Heart right ventricle (tissue), 16 donors: ENCODE results near the gene SMARCD2. TPM values are rescaled to one million over a fixed set of nuclear protein-coding genes. Genes with fewer than 3 reads are reported as not detected.

Experiments used
- ATAC-seq, 8 donors: fragments of 200-7000 bp; cut with Tn5 transposase; one replicate each; pipeline ENCODE4 v1.9.1; 2020; ENCODE audit warnings: mild to moderate bottlenecking in 8 of 8, moderate library complexity in 8 of 8, moderate number of reproducible peaks in 1 of 8
- DNase-seq, 2 donors: peaks; one replicate each; pipeline ENCODE4 v3.0.0-alpha.2; 2020
- H3K27ac ChIP-seq, 10 donors: fragments of 200-600 bp; sonication (generic) in 2 of 10; one replicate each; pipeline versions ENCODE4 v1.5.0 to v1.8.0; 2020 to 2022; ENCODE audit warnings: mild to moderate bottlenecking in 3 of 10
- H3K27me3 ChIP-seq, 7 donors: fragments of 200-600 bp; one replicate each; pipeline ENCODE4 v1.8.0; 2021 to 2022; ENCODE audit warnings: mild to moderate bottlenecking in 2 of 7
- H3K36me3 ChIP-seq, 9 donors: fragments of 200-600 bp; sonication (generic) in 1 of 9; one replicate each; pipeline versions ENCODE4 v1.5.0 to v1.8.0; 2020 to 2022; ENCODE audit warnings: mild to moderate bottlenecking in 2 of 9
- H3K4me1 ChIP-seq, 9 donors: fragments of 200-600 bp; sonication (generic) in 1 of 9; one replicate each; pipeline versions ENCODE4 v1.5.0 to v1.8.0; 2020 to 2022; ENCODE audit warnings: mild to moderate bottlenecking in 4 of 9
- H3K4me3 ChIP-seq, 10 donors: fragments of 200-600 bp; sonication (generic) in 2 of 10; one replicate each; pipeline versions ENCODE4 v1.5.0 to v1.8.0; 2020 to 2022; ENCODE audit warnings: mild to moderate bottlenecking in 7 of 10, moderate library complexity in 2 of 10
- H3K9me3 ChIP-seq, 11 donors: fragments of 200-600 bp in 10 of 11; sonication (generic) in 2 of 11; one replicate each; pipeline versions ENCODE4 v1.5.0 to v1.8.0; 2013 to 2022; ENCODE audit warnings: mild to moderate bottlenecking in 2 of 11, control low read depth in 1 of 11, moderate library complexity in 1 of 11
- WGBS, 2 donors: extraction: QIAGEN DNeasy Blood & Tissue Kit; methylation state at CpG; one replicate each; pipeline ENCODE4 v1.1.7; 2013; ENCODE audit warnings: inconsistent platforms in 1 of 2; 5-methylcytosine and 5-hydroxymethylcytosine counted together
- intact Hi-C, 10 donors: fragments of 100-400 bp; cut with DNase I; formaldehyde crosslinking; loops; one replicate each; pipeline versions ENCODE4 v1.11.1 to v1.14.2; 2022
- polyA plus RNA-seq, 2 donors: library from polyadenylated mRNA; stranded (reverse); fragments of 200-250 nt; gene quantifications; one replicate each; pipeline ENCODE4 v1.2.3, GENCODE V29; 2013
- total RNA-seq, 10 donors: library from RNA; stranded (reverse); fragmentation: NEBNext Ultra II Directional in 3 of 10; extraction: Animal tissue kit (Norgen Biotek cat#: 25700) in 3 of 10; gene quantifications; one replicate each; pipeline versions ENCODE4 v1.2.1 to v1.2.4, GENCODE V29; 2021 to 2023
- TF ChIP-seq, protein P1 (sequence below), 9 donors: fragments of 200-600 bp; sonication (generic) in 2 of 9; IDR thresholded peaks; one replicate each; pipeline versions ENCODE4 v1.5.0 to v1.8.0; 2021 to 2022; ENCODE audit warnings: antibody characterized with exemption in 9 of 9, mild to moderate bottlenecking in 5 of 9, moderate library complexity in 1 of 9
- donor health status: Arrhythmogenic right ventricular cardiomyopathy.
- donor health status: ischemic (EF 13 %, LVEDD 7.1; RV severe dilation, severe dysfunction).
- donor health status: healthy with polysubstance abuse.
- donor health status: DM: no; HTN: yes; CAD: no.
- donor health status: DM: no; HTN: no; CAD: no.
- donor health status: ischemic (EF 25% LVEDD 6.9; RV normal size, moderate dysfunction).
- donor health status: ischemic (EF 25% LVEDD 5.7; RV mildly dilated, moderate dysfunction).
- donor health status: healthy.
- donor health status: DM: yes; HTN: yes; CAD: no.
- donor health status: Ischemic cardiomyopathy.
- donor health status: ischemic (EF 35%, LVEDD 5.7; RV mildly dilated, moderate dysfunction).
- donor health status: nonischemic (EF 11% LVEDD 7.7; RV severe dilation, severe dysfunction).
- donor health status: DM: yes; HTN: yes; CAD: no.
- donor health status: PGD.
- donor health status: ischemic (EF 29% LVEDD 5.4; RV normal size, mild dysfunction).
- donor health status: nonischemic (EF 23%, LVEDD 6.1; RV moderate dilation, normal function).

Gene SMARCD2
- total and polyA plus RNA-seq, 12 donors, result 11.6 to 35.7 (median 18.4) TPM

DNA sequence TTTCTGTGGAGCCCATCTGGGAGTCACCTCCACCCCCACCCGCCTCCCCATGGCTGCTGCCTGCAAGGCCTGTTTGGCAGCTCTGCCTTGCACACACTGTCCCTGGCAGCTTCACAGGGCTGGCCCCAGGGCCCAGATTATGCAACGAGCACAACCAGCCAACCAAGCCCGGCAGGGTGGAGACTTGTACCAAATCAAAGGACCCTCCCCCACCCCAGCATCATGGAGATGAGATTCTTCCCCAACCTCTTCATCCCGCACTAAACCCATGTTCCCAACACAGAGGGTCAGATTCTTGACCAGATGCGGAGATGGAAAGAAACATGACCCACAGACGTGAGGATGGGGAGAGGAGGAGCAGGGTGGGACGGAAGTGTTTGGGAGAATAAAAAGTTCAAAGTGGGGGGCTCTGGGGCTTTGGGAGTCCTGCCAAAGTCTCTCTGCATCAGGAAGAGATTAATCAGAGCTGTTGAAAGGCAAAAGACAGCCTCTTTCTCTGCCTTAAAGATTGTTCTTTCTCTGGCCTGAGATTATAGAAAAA lies 3.8 kb downstream of the SMARCD2 start:
- Histone ChIP-seq H3K9me3 (no peaks in the 10 kb centered on the region), H3K36me3 (peaks cover 0 to 42% (median 16%) of the 10 kb centered on the region in 9 donors), H3K4me1 (peaks cover 33 to 64% (median 49%) of the 10 kb centered on the region in 9 donors), H3K27me3 (no peaks in the 10 kb centered on the region), H3K4me3 (peak overlapping the region in 2 of 10 donors; percentile 24), H3K27ac (peak overlapping the region; percentile 74 to 98 (median 88))
- DNase-seq (peak; percentile 85 to 90), ATAC-seq (peak; percentile 24 to 73 (median 50))
- intact Hi-C loops, result loop anchor here in 1 of 10 donors (10.0 kb wide), 1 partner anchor 144 kb away; no protein-coding TSS in a partner anchor
- 37 to 41% methylated on average over 7 of the region's 7 CpGs for WGBS, 2 donors
- TF ChIP-seq, protein P1, sequence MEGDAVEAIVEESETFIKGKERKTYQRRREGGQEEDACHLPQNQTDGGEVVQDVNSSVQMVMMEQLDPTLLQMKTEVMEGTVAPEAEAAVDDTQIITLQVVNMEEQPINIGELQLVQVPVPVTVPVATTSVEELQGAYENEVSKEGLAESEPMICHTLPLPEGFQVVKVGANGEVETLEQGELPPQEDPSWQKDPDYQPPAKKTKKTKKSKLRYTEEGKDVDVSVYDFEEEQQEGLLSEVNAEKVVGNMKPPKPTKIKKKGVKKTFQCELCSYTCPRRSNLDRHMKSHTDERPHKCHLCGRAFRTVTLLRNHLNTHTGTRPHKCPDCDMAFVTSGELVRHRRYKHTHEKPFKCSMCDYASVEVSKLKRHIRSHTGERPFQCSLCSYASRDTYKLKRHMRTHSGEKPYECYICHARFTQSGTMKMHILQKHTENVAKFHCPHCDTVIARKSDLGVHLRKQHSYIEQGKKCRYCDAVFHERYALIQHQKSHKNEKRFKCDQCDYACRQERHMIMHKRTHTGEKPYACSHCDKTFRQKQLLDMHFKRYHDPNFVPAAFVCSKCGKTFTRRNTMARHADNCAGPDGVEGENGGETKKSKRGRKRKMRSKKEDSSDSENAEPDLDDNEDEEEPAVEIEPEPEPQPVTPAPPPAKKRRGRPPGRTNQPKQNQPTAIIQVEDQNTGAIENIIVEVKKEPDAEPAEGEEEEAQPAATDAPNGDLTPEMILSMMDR (IDR thresholded peaks at IDR 0.05), result no peak

DNA sequence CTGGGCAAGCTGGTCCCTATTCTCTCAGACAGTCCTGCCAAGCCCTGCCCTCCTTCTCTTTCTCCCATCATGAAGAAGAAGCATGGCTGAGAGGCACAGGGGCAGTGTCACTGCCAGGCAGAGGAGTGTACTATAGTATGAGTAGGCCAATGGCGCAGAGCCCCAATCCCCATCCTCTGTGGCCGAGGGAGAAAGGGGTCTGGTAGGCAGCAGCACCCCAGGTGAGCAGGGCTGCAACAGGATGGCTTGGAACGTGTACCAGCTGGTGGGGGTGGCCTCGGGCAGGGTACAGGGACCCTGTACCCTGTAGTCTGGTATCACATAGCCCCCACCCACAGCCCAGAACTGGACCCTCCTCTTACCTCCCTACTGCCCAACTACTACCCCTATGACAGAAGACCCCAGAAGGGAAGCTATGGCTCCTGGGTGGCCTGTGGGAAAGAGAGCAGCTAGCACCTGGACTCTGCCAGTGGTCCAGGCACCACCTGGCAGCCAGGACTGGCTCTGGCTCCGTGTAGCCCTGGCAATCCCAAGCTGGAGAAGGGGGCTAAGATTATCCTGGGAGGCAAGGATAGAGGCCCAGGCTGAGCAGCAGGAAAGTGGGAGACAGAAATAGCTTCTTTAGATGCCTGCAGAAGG lies 4.4 kb downstream of the SMARCD2 start:
- intact Hi-C loops, result loop anchor here in 1 of 10 donors (10.0 kb wide), 1 partner anchor 143 kb away; no protein-coding TSS in a partner anchor

DNA sequence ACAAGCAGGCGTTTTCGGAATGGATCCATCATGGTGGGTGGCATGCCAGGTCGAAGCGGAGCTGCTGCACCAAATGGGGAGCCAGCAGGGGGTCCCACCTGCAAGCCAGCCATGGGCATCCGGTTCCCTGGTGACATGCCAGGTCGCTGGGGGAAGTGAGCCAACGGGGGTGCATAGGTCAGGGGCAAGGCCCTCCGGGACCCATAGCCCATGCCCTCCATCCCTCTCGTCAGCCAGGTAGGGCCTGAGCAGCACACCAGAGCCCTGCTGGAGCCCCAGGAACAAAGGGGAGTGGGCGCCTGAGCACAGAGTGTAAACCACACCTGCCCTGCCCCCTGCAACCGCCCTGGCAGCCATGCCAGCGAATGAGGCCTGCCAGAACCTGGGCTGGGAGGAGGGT lies 5.0 kb downstream of the SMARCD2 start:
- DNase-seq (no peak), ATAC-seq (no peak)
- H3K4me3 ChIP-seq, result no peak overlapping the region
- peak overlapping the region; percentile 74 to 98 (median 88) for H3K27ac ChIP-seq
- intact Hi-C loops, result loop anchor here in 1 of 10 donors (10.0 kb wide), 1 partner anchor 143 kb away; no protein-coding TSS in a partner anchor
- no peaks in the 10 kb centered on the region for H3K9me3 ChIP-seq
- 91% methylated on average over 12 of the region's 12 CpGs for WGBS, 2 donors
- peaks cover 33 to 58% (median 44%) of the 10 kb centered on the region in 9 donors for H3K4me1 ChIP-seq
- TF ChIP-seq, protein P1 (IDR thresholded peaks at IDR 0.05), result no peak
- H3K27me3 ChIP-seq, result no peaks in the 10 kb centered on the region
- peaks cover 0 to 54% (median 29%) of the 10 kb centered on the region in 9 donors for H3K36me3 ChIP-seq

More for the DNA sequence above, 4.4 kb downstream of the SMARCD2 start:
- ATAC-seq, result peak in 1 of 8 donors; percentile 0
- H3K36me3 ChIP-seq, result peaks cover 0 to 48% (median 23%) of the 10 kb centered on the region in 9 donors
- H3K9me3 ChIP-seq, result no peaks in the 10 kb centered on the region
- H3K4me1 ChIP-seq, result peaks cover 33 to 58% (median 44%) of the 10 kb centered on the region in 9 donors
- DNase-seq, result no peak
- H3K27me3 ChIP-seq, result no peaks in the 10 kb centered on the region
- 82% methylated on average over 5 of the region's 5 CpGs for WGBS, 2 donors
- peak overlapping the region; percentile 74 to 98 (median 88) for H3K27ac ChIP-seq
- peak overlapping the region in 1 of 10 donors; percentile 2 for H3K4me3 ChIP-seq
- TF ChIP-seq, protein P1 (IDR thresholded peaks at IDR 0.05), result no peak

DNA sequence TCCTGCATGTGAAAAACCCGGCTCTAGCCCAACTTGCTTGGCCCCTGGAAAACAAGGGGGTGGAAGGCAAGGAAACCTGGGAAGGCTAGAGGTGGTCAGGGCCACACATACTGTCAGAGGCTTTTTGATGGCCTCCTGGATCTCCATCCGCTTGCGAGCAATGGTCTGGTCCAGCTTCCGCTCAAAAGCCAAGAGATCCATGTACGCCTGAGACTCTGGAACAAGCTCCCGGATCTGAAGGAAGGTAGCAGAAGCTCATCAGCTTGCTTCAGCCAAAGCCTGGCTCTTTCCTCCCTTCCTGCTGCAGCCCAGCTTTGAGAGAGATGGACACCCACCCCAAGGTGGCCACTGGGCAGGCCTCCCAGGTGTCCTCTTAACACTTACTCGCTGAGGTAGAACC lies 5.7 kb downstream of the SMARCD2 start:
- WGBS, 2 donors, result 95 to 97% methylated on average over 7 of the region's 7 CpGs
- Histone ChIP-seq H3K4me3 (no peak overlapping the region), H3K36me3 (peaks cover 0 to 60% (median 35%) of the 10 kb centered on the region in 9 donors), H3K4me1 (peaks cover 33 to 57% (median 44%) of the 10 kb centered on the region in 9 donors), H3K27me3 (no peaks in the 10 kb centered on the region), H3K27ac (peak overlapping the region in 5 of 10 donors; percentile 80 to 98 (median 95)), H3K9me3 (no peaks in the 10 kb centered on the region)
- intact Hi-C loops, result loop anchor here in 2 of 10 donors (1.0 to 10.0 kb wide), 2 partner anchors 23 to 142 kb away; no protein-coding TSS in a partner anchor
- DNase-seq (no peak), ATAC-seq (no peak)
- TF ChIP-seq, protein P1 (IDR thresholded peaks at IDR 0.05), result no peak
